NOMO-1 treated with dmso at 0.1 percent for 144 hours (cell line): Measurements from ENCODE around the gene EXOC3.
"Not testable (repeated sequence)": the region's sequence is repeated elsewhere in the genome, so short reads cannot be mapped to it uniquely, and the experiment has no call there.

ENCODE experiments used
- DNase-seq: peaks from one replicate; lab custom pipeline; 2025; ENCODE audit not compliant: unreplicated experiment; lab: John Stamatoyannopoulos, UW

EXOC3 gene

DNA sequence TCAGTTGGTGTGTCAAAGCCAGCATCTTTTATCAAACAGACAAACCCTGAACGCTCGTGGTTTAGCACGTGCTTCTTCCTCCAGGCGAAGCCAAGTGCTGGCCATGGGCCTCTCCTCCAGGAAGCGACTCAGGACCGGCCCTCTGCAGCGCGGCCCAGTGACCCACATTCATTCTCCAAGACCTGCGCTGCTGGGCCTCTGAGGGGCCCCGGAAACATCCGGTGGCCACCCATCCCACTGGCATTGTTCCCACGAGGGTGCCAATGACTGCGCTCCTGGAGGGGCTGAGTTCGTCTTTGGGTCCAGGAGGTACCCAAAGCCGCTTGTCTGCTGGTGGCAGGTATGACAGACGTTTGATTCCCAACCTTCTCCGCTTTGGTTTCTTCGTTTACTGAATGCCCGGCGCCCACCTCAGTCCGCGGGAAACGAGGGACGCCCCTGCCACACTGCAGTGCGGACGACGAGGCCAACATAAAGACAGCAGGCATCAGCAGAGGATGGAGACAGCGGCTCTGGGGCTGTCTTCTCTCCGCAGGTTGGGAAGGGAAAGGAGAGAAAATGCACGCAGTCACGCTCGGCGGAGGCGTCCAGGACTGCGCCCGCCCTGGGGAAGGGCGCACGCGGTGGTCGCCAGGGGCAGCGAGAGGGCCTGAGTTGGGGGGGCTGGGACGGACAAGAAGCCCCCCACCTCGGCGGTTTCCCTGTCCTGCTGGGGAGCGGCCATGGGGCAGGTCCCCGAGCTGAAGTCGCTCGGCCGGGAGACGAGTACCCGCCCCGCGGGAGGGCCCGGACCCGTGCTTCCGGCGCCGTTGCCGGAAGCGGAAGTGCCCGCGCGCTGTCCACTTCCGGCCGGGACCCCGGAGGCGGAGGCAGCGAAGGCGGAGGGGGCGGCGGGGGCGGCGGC, at the start of gene EXOC3:
Gene EXOC3 (plus strand): TSS at position 842 of the 904 bp plus-strand sequence. CDS start 3,030 bp downstream, outside the sequence.
- DNase-seq: peak; percentile 78

DNA sequence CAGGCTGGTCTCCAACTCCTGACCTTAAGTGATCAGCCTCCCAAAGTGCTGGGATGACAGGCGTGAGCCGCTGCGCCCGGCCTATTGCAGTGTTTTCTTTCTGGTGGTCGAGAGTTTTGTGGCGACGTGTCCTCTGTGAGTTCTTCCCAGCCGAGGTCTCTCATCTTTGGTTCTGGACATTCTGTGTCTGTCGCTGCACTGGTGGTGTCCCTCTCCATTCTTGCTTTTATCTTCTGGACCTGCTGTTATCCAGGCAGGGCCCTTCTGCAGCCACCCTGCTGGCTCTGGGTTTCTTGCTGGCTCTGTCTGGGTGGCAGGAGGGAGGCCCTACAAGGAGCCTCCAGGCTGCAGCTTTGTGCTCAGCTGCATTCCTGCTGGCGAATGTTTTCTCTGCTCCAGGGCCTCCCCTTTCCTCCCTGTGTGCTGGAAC, 49.1 kb upstream of the EXOC3 start:
- no peak for DNase-seq

DNA sequence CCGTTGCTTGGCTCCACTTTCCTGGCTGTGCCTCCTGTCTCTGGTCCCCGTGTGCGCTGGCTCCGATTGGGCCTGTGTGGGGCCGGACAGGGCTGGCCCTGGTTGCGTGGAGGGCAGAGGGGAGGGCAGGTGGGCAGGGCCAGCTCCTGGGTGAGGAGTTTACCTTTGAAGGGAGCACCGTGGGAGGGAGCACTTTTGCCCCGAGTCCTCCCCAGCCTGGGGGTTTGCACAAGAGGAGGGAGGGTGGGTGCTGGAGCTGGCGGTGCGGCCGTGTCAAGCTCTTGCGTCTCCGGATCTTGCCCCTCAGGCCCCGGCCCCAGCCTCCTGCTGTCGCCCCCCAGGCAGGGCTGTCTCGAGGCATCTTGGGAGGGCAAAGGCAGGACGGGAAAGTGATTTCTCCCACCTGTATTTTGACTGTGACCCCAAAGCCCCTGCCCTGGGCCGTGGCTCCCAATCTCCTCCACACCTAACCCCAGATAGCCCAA, 48.3 kb upstream of the EXOC3 start:
- DNase-seq: no peak

DNA sequence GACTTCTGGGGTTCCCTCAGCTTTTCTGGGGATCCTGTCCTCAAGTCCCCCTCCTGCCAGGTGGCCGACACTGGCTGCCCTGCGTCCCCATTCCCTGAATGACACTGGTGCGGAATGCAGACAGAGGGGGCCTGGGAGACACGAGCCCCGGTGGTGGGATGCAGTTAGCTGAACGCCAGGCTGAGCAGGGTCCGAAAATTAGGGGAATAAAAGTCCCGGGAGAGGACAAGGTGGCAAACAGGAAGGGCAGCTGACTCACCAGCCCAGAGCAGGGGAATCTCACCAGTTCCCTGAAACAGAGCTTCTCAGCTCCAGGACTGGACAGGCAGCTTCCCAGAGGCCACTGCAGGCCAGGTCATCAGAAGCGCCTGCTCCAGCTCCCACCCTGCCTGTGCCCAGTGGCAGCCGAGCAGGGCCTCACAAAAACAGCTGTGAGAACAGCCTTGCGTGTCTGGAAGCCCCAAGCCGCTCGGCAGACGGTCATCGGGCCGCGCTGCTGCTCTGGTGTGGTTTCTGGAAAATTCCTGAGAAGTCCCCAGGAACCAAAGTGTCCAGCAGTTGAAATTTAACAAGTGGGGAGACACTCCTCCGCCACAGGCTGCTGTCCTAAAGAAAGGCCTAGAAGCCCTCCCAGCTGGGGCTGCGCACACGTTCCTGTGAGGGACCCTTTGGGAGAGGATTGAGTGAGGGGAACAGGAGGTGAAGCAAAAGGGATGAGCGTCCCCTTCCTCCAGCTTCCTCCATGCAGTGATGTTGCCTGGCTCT, 47.6 kb upstream of the EXOC3 start:
- no peak for DNase-seq

DNA sequence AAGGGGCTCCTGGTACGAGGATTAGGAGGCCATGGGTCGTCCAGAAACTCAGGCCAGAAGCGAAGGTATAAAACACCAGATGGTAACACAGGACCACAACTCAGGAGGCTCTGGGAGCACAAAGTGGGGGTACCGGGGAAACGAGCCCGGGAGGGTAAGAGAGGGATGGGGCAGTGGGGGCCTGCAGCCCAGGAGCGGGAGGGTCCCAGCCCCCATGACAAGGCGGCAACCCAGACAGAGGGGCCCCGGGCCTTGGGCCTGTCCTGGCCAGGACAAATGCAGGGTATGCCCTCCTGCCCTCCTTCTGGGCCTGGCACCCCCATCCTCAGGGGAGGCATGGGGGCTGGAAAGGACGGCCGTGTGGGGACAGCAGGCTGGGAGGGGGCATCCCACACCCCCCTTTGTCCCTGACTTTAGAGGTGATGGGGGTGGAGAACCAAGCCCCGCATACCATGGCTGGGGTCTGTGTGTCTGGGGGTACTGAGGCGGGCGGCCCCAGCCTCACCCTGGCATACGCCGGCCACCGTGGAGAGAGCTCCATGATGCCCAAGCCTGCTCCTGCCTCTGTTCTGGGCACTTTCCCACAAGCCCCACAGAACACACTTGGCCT, 47.0 kb upstream of the EXOC3 start:
- DNase-seq: no peak

DNA sequence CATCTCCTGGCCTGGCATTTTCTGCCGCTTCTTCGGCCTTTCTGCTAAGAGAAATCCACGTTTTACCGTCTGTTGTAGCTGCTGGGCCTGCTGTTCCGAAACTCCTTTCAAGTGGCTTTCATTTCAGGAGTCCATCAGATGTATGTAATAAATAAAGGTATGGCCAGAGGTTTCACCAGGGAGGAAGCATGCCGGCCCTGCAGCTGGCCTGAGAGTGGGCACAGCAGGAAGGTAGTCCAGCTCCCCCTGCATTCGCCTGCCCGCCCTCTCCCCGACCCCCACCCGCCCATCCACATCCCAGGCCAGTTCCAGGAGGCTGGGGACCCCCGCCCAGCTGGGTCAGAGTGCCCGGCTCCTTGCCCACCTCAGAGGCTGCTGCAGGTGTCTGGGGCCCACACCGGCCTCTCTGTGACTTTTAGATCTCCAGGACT, 46.4 kb upstream of the EXOC3 start:
- no peak for DNase-seq

DNA sequence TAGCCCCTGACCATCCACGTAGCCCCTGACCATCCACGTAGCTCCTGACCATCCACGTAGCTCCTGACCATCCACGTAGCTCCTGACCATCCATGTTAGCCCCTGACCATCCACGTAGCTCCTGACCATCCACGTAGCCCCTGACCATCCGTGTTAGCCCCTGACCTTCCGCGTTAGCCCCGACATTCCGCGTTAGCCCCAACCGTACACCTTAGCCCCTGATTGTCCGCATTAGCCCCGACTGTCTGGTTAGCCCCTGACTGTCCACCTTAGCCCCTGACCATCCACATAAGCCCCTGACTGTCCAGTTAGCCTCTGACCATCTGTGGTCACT, 44.9 kb upstream of the EXOC3 start:
- not testable (repeated sequence) for DNase-seq

DNA sequence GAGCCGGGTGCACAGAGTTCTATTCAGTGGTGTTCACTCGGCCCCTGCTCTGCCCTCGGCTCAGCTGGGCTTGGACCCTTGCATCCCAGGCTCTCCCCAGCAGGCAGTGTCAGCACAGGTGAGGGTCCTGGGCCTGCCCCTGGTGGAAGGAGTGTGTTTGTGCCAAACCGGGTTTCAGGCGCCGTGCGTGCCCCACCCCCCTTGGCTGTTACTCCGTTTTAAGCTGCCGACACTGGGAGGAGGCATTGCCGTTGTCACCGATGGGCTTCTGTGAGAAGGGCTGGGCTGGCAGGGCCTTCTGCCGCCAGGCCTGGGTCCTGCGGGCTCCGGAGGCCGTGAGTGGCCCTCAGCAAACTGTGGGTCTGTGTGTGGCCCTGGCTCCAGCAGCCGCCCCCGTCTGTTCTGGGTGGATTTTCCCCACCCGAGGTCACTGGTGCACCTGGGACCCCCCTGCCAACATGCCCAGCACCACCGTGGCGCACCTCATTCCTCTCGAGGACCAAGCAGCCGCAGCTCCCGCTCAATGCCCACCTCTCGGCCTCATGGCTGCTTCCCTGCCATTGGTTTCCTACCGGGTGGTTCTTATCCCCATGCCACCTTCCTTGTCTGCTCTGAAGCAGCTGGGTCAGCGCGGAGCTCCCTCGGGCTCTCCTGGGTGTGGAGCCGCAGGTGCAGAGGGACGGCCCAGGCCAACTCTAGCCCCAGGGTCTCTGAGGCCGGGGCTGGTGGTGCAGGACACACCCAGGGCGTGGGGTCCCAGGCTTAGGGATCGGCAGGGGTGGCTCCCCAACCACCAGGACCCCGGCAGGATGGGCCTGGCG, 44.3 kb upstream of the EXOC3 start:
- DNase-seq: no peak

DNA sequence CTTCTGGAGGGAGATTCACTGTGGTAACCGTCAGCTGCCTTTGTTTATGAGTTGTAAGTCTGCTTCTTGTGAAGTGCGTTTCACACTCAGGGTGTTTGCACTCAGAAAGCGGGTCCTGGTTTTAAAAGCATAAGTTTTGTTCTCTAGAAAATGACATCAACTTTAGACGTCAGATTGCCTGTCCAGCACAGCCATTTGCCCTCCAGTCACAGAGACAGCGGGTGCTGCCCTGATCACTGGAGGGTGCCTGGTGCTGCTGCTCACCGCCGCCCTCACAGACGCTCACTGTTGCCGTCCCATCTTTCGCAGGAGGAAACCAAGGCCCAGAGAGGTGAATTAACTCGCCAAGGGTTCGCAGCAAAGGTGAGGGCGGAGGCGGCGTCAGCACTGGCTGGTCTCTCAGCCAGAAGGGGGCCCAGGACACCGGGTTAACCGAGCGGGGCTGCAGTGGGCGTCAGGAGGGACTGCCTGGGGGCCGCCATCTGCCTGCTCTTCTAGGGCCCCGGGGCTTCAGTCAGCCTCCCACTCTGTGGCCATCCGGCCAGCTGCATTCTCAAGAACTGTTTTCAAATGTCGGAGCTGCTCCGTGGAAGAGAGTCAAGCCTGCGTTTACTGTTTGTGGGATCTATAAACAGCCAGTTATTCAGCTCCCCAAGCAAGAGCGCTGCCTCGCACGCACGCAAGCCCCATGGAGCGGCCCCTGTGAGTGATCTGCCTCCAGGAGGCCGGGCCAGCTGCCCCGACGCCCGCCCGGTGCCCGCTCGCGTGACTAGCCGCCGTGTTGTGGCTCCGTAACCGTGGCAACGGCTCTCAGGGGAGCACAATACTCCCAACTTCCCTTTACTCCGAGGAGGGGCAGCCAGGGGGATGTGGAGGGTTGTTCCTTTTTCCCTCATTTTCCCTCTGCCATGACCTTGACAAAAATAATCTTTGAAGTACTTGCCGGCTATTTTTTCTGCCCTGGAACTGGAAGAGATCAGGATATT, 43.4 kb upstream of the EXOC3 start:
- peak; percentile 99 for DNase-seq

DNA sequence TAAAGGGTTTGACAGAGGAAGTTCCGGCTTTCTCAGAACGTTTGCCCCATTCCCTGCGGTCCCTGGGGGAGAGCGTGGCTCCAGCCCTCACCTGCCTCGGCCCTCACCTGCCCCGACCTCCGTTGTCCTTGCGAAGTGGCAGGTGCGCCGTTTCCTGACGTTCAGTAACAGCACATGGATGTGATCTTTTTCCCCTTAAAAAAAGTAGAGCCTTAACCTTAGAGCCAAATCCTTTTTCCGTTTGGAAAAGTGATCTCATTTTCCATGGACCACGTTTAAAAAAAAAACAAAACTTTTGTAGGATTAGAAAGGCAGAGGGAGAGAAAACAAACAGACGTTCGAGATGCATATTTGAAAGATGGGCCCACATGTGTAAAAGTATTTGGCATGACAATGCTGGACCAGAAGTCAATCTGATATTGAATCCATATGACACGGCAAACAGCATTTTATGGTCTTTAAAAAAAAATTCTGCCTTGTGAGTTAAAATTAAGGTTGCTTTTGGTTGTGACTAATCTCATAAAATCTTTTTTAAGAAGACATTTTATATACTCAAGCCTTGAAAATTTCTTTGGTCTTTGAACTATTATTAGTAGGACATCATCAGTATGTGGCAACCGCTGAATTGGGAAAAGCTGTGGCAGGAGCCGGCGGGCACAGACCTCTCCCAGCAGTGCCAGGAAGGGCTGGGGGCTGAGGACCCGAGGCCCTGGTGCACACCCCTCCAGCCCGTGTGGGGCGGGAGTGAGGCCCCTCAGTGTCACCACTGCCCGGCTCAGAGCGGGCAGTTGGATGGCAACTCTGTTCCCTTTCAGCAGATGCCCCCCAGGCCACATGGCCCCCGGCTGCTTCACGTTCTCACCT, 42.5 kb upstream of the EXOC3 start:
- no peak for DNase-seq

DNA sequence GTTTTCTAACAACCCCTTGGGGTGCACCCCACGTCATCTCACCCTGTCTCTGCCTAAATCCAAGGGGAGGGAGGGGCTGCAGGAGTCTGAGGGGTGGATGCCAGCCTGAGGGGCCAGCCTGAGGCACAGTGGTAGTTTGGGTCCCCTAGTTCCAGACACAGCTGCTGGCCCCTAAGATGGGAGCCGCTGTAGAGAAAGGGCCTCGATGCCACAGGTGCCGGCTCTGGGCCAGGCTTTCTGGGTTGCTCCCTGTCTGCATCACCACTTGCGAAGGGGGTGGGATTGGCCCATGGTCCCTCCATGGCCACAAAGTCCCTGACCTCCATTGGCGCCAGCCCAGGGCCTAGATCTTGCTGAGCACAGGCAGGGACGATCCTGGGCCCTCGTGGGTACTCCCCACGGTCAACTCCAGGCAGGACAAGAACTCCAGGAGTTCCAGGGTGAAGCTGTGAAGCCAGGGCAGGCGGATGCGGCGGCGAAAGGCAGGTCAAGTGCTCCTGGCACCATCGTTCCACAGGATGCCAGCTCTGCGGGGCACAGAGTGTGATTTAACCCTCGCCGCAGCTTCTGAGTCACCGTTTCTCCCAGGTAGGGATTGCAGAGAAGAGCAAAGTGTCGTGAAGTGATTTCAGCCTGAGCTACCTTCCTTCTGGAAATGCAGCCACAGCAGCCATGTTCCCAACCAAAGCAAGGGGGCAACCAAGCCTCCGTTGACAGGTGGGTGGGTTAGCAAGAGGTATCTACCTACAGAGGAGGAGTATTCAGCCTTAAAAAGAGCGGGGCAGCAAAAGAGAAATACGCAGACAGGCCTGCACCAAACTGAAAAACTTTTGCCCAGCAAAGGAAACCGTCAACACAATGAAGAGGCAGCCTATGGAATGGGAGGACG, 41.6 kb upstream of the EXOC3 start:
- no peak for DNase-seq

DNA sequence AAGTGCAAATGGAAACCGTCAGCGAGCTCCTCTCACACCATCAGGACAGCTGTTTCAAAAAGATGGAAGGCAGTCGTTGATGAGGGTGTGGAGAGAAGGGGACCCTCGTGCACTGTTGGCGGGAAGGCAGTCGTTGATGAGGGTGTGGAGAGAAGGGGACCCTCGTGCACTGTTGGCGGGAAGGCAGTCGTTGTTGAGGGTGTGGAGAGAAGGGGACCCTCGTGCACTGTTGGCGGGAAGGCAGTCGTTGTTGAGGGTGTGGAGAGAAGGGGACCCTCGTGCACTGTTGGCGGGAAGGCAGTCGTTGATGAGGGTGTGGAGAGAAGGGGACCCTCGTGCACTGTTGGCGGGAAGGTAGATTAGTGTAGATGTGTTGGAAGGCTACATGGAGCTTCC, 40.8 kb upstream of the EXOC3 start:
- not testable (repeated sequence) for DNase-seq

DNA sequence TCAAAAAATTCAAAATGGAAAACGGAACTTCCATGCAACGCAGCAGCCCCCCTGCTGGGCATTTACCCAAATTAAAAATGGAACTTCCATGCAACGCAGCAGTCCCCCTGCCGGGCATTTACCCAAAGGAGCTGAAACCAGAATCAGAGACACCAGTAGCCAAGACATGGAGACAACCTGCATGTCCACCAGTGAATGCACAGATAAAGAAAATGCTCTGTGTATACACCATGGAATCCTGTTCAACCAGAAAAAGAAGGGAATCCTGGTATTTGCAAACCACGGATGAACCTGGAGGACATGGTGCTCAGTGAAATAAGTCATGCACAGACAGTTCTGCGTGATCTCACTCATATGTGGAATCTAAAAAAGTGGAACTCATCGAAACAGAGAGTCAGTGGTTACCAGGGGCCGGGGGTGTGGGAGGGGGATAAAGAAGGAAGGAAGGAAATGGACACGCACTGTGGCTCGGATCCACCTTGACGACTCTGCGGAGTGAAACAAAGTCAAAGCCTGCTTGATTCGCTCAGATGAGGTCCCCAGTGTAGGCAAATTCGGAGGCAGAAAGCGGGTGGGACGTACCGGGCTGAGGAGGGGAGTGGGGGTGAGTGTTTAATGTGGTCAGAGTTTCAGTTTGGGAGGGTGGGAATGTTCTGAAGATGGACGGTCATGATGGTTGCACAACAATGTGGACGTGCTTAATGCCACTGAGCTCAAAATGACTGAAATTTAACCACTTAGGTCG, 40.2 kb upstream of the EXOC3 start:
- DNase-seq: peak; percentile 71

DNA sequence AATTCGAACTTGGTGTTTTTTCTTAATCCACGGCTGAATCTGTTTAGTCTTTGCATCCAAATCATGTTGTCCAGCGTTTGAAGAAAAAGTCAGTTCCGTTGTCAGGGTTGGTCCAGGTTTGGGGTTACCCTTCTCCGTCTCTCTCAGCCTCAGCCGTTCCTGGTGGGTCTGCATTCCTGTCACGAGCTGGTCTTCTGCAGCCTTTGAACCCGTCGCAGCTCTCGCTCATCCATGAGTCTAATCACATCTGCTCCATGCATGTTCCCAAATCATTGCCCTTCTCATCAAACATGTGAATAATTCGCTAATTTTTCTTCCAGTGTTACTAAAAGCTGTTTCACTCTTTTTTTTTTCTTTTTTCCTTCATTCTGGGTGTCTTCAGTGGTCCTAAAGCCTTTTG, 39.0 kb upstream of the EXOC3 start:
- DNase-seq: no peak

DNA sequence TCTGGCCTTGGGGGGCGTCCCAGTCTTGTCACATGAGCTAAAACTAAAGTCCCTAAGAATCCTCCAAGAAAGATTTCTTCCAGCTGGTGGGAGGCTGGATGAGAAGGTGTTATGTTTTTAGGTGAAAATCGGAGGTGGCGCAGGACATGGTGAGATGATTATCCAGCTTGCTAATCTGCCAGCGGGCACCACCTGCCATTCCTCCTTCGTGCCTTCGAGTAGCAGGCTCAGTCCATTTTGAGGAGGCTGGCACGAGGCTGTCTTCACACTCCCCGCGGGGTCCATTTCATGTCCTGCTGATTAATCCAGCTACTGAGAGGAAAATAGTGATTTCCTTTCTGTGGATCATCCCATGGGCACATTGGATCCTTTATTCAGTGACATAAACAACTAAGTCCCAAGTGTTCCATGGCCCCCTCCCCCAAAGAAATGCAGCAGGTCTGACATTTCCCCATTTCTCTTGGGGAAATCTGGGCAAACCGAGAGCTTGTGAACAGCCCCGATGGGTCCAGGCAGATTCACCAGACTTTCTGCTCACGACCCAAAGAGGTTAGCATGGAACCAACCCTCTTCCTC, 38.2 kb upstream of the EXOC3 start:
- DNase-seq: no peak

DNA sequence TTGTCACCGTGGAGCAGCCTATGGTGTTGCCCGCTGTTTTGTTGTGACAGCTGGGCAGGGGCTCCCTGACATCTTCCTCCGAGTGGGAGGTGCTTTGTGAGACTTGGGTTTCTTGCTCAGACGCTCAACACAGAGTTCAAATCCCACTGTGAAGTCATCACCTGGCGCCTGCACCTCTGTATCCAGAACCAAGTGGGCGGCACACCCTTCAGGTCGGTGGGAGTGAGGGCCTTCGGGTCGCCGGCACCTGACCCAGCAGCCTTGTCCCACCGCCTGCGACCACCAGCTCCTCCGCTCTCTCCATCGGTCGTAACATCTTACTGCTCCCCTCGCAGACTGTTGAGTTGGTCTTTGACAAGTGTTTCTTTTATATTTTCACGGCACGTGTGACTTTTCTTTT, 37.6 kb upstream of the EXOC3 start:
- no peak for DNase-seq

DNA sequence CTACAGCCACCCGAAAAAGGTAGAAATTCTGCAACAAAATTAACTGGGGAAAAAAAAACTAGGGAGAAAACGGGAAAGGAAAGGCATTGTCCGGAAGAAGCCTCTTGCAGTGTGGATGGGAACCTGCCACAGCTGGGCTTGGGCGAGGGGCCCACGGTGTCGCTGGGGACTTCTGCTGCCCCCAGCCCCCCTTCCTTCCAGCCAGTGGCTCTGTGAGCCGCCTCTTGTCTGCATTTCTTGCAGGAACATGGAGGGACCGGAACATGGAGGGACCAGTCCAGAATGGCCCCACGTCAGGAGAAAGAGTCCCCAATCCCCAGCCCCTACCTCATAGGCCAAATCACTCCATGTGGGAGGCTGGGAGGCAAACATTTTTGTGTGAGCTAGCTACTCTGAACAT, 36.9 kb upstream of the EXOC3 start:
- no peak for DNase-seq
